SIG-M5 (cell line): ENCODE results near the gene C1orf35.
"Not testable (repeated sequence)": the region's sequence is repeated elsewhere in the genome, so short reads cannot be mapped to it uniquely, and the experiment has no call there.

Experiments
- DNase-seq: peaks from one replicate; lab custom pipeline; 2025; lab: John Stamatoyannopoulos, UW

C1orf35 gene

DNA sequence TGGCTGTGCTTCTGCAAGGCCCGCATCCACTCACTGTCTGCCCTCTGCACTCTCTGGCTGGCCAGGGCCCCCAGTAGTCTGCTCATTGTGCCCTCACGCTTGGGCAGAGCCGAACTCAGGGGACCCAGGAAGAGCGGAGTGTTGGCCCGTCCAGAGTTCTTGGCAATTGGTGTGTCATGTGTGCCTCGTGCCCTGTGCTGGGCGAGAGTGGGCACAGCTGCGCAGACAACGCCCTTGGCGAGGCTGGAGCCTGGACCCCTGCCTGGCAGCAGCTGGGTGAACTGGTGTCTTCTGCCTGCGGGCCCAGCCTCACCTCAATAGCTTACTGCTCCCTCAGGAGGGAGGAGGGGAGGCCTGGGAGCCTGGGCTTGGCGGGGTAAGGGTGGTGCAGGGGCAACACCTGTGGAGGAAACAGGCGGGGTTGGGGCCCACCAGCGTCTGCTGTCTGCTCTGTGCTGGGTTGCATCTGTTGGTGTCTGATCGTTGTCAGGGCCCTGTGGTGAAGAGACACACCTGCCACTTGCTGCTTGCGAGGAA is 39.1 kb upstream of the C1orf35 start:
- no peak for DNase-seq

DNA sequence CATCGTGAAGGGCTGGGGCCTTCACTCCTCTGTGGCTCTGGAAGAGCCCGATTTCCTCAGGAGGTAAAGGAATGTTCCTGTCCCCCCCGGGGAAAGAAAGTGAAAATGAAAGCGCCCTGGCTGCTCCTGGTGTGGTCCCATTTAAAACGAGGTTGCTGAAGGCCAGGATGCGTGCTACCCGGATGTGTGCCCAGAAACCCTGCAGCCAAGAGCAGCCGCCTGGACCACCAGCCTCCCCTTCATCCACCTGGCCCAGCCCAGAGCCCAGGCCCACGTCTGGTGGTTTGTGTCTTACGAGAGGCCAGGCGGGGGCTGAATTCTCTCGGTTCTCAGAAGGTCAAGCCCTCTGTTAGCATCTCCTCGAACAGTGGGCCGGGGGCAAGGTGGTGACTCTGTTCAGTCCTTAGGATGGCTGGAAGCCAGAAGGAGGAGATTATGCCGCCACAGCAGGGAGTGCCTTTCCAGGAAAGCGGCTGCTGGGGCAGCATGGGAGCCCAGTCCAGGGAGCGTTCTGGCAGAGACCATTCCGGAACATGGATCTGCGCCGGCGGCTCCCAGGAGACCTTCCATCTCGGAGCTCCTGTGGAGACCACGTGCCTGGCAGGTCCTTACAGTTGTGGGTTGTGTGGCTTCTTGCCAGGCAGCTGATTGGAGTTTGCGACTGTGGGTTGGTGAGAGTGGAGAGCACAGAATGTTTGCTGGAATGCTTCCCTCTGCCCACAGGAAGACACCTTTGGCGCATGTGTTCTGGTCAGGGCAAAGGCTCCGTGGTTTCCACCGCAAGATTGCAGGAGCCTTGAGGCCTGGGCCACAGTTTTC is 38.3 kb upstream of the C1orf35 start:
- no peak for DNase-seq

DNA sequence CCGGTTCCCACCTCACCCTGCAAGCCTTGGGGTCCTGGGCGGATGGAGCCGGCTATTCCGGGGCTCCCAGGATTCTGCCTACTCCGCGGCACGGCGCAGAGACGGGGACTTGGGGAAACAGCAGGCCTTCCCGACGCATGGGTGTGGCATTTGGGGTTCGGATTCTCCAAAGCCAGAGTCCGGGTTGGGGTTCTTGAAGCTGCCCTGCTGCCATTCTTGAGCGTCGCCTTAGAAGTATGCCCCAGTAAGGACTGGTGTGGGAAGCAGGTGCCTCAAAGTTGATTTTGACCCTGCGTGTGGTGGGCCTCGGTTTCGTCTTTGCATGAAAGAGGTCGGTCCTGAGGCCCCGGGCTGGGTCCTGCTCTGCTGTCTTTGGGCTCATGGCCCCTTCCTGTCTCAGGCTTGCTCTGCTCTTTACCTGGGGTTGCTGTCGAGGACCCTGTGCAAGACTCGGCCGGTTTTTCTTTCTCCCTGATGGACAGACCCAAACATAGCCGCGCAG is 37.6 kb upstream of the C1orf35 start:
- no peak for DNase-seq

DNA sequence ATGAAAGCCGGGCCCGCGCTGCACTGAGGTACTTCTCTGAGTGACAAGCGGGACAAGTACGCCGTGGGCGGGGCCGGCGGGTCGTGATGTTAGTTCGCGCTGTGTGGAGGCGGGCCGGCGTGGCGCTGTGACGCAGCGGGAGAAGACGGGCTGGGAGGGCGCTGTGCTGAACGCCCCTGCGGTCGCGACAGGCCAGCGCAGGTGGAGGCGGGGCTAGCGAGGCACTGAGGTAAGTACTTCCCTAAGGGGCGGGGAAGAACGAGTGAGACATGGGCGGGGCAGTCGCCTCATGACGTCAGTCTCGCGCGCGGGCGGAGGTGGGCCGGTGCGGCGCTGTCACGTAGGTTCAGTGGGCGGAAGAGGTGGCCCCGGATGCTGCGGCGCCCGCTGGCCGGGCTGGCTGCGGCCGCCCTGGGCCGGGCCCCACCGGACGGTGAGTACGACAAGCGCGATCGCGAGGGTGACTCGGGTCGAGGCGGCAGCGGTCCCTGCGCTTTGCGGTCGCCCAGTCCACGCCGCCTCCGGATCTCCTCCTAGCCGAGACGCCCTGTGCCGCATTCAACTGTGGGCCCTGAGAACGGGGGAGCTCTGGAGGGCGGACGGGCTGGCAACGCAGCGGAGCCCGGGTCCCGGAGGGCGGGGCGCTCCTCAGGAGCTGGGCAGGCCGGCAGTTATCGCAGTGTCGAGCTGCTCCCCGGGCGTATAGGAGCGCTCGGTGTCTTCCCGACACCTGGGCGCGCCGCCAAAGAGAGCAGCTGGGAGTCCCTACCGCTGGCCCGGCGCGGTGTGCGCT is 37.0 kb upstream of the C1orf35 start, which contains the start of gene GUK1:
Gene GUK1, plus strand, starts transcription at position 349 of the 793 bp plus-strand sequence. Its CDS starts 24 bp downstream, at position 373.
- peak; percentile 99 for DNase-seq

DNA sequence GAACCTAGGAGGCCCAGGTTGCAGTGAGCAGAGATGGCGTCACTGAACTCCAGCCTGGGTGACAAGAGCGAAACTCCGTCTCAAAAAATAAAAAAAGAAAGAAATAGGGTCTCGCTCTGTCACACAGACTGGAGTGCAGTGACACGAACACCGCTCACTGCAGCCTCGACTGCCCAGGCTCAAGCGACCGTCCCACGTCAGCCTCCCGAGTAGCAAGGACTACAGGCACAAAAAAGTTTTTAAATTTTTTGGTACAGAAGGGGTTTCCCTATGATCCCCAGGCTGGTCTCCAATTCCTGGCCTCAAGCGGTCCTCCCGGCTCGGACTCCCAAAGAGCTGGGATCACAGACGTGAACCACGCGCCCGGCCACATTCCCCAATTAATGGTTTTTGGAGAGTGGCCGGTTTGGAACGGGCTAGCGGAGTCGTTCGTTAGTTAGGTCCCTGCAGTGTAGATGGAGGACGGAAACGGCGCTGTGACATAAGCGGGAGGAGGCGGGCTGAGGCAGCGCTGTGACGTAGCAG is 36.3 kb upstream of the C1orf35 start:
- no peak for DNase-seq

DNA sequence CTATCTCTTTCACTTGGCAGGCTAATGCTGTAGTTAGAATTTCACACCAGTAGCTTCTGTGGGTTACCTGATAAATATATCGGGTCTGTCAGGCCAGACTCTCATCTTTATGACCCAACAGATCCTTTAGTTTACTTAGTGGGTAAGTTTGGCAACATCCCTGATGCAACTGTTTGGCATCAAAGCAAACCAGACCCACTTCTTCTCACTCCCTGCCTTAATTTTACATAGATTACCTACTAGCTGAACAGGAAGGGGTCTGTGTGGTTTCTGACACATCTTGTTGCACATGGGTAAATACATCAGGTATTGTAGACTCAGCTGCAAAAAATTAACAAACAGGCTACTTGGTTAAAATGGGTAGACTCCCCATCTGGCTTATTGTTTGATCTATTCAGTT is 33.8 kb upstream of the C1orf35 start:
- no peak for DNase-seq

DNA sequence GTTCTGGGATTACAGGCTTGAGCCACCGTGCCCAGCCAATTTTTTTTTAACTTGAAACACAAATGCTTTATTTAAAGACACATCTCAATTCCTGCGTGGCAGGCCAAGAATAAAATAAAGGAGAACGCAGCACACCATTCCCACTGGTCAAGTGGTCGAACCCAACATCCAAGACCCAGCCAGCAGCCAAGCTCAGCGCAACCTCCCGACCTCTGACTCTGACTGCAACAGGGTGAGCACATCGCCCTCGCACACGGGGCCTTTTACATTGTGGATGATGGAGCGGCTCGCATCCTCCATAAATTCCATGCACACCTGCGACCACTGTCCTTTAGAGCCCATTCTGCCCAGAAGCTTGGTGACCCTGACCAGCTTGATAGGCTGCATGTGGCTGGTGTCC is 31.5 kb upstream of the C1orf35 start:
- no peak for DNase-seq

DNA sequence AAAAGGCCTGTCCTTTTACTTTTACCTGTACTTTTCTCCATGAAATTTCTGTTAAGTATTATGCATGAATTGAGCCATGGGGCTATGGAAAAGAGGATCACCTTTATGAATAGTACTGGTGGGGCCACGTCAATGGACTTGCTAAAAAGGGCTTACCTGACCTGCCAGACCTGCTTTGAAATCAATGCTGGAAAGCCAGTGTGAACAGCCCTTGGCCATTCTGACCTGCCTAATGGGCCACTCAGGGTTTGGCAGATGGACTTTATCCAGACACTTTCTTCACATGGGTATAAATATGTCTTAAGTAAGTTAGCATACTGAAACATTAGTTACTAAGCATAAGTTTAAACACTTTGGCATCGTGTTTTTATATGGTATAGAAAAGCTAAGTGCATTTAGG is 28.6 kb upstream of the C1orf35 start:
- DNase-seq: no peak

DNA sequence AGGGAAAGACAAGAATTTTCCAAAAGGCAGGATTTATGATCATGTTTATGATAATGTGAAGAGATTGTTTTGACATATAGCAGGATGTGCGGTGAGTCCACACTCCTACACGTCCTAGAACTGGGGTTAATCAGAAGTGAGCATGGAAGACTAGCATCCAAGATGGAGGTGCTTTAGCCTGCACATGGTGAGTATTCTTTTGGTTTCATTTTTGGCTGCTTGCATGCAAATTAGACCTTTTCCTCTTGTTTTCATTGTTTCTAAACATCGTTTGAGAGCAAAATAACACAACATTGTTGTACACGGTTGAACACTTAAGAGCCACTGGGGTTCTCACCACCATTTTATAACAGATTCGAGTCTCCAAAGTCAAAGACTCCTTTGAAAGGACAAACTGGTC is 22.1 kb upstream of the C1orf35 start:
- DNase-seq: no peak

DNA sequence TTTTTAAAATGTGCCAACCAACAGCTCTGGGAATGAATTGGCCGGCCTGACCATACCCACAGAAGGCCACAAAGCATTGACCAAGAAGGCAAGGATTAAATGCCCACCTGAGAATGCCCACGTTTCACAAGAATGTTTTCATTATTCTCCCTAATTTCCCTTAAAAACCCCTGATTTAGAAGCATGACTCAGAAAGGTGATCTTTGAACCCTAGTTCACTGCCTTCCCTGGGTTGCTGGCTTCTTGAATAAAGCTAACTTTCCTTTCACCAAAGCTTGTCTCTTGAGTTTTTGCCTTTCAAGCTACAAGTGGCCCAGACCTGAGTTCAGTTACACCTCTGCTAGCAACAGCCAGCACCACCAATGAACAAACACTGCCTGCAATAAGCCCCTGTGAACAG is 20.4 kb upstream of the C1orf35 start:
- DNase-seq: no peak

DNA sequence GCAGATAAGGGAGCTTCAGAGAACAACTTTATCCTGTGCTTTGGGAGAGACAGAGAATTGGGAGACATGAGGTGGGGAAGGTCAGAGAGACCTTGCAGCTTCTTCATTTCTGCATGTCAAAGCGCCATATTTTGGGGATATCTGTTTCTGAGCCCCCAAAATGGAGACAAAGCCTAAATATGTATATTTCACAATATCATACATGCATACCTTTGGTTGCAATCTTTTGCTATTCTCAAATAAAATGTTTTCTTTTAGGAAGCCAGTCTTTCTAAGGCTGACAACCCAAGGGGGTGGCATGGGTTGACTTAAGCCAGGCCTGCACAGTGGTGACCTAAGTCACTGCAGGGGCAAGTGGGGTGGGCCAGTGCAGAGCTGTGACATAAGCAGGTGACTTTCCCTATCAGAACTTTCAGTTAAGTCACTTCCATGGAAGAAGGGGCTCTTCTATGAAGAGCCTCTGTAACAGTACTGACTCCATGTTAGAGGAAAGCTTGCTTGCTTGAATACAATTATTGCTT is 19.9 kb upstream of the C1orf35 start:
- DNase-seq: no peak

DNA sequence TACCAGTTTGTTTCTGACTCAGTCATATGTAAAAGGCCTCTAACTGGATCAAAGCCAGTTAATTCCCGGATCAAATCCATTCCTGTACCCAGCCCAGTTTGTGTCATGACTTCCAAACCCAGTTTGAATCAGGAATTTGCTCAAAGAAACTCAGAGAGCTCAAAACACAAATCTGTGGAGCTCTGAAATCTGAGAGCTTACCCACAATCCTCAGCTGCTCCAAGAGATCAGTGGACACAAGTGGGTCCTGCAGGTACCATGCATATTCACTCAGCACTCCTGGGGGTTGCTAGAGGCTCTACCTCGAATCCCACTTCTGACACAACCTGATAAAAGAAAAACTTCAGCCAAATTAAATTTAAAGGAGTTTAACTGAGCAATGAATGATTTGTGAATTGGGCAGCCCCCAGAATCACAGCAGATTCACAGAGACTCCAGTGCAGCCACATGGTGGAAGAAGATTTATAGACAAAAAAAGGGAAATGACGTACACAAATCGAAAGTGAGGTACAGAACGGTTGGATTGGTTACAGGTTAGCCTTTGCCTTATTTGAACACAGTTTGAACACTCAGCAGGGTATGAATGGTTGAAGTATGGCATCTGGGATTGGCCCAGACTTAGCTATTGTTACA is 17.8 kb upstream of the C1orf35 start:
- no peak for DNase-seq

DNA sequence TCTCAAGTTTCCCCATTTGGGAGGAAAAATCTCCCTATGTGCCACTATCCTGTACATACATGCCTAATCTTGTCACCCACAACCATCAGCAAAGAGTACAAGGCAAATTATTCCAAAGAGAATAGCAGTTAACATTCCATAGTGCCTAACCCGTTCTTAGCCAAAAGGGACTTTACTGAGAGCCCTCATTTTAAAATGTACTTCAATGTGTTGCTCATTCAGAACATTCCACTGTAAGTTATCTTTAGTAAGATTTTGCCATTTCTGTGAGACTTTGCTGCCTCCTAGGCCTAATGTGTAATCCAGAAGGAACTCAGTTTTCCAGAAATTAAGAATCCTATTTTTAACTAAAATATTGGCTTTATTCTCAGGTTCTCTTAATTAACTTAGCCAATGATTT is 17.2 kb upstream of the C1orf35 start:
- DNase-seq: no peak

DNA sequence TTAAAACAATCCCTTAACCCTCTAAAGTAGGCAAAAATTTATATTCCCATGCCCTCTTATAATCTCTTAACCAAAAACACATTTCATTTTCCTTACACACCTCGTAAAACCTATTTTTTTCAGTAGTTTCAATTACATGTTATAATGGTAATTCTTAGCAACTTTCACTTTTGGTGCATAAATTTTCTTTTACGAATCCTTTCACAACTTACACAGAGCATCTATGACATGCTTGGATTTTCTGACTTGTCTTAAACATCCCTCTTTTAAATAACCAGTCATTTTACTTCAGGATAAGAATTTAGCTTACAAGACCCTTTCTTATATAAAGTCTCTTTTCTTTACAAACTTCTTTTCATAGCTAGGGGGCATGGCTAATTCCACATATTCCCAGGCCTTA is 14.9 kb upstream of the C1orf35 start:
- DNase-seq: no peak

DNA sequence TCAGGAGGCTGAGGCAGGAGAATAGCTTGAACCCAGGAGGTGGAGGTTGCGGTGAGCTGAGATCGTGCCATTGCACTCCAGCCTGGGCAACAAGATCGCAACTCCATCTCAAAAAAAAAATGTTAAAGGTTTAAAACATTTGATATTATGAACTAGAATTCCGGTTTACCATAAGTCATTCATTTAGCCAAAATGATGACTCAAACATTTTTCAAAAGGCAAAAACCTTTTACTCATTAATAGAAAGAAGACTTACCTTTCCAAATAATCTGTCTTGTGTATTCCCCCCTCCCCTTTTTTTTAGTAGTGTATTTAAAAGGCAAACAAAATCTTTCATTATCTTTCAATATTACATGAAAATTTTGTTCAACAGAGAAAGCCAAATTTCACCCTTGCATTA is 14.2 kb upstream of the C1orf35 start:
- DNase-seq: no peak

DNA sequence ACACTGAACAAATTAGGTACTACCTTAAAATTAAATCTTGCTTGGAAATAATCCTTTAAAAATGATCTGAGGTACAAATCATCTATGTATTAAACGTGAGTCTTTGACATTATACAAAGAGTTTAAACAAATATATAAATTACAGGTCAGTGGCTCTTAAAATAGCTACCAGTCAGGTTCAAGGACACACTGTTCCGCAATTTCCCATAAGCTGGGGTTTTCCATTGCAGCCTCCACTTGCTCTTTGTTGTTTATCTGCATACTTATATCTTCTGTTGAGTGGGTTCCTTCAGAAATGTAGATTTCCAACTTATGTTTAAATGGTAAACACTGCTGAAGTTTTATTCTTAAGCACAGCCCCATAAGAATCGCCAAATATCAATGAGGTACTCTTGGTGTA is 11.7 kb upstream of the C1orf35 start:
- DNase-seq: no peak

DNA sequence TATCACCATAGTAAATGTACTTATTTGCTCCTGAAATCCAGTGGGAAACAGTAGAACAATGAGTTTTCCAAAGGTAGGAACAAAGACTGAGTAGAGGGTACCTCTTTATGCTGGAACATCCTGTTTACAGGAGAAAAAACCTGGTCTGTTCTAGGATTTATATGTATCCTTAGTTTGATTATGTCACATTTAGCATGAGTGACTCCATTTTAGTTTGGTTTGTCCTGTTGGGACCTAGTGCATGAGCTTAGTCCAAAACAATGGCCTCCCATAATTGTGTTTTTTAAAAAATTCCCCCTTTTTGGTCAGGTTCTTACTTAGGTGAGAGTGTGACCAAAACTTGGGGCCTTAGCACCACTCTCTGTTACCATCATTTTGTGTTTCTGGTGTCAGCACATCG is 9.5 kb upstream of the C1orf35 start:
- no peak for DNase-seq

DNA sequence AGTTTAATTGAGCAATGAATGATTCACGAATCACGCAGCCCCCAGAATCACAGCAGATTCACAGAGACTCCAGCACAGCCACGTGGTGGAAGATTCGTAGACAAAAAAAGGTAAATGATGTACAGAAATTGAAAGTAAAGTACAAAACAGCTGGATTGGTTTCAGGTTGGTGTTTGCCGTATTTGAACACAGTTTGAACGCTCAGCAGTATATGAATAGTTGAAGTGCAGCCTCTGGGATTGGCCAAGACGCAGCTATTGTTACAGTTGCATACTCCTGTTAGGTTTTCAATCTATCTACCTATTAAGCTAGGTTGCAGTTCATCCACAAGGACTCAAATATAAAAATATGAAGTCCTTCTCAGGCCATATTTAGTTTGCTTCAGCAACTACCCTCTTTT is 9.0 kb upstream of the C1orf35 start:
- no peak for DNase-seq

DNA sequence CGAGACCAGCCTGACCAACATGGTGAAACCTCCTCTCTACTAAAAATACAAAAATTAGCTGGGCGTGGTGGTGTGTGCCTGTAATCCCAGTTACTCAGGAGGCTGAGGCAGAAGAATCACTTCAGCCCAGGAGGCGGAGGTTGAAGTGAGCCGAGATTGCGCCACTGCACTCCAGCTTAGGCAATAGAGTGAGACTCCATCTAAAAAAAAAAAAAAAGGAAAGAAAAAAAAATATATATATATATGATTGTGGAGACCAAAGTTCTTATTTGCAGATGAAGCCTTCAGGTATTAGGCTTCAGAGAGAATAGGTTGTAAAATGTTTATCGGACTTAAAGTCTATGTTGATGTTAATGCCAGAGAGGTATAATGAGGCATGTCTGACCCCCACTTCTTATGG is 8.2 kb upstream of the C1orf35 start:
- not testable (repeated sequence) for DNase-seq

DNA sequence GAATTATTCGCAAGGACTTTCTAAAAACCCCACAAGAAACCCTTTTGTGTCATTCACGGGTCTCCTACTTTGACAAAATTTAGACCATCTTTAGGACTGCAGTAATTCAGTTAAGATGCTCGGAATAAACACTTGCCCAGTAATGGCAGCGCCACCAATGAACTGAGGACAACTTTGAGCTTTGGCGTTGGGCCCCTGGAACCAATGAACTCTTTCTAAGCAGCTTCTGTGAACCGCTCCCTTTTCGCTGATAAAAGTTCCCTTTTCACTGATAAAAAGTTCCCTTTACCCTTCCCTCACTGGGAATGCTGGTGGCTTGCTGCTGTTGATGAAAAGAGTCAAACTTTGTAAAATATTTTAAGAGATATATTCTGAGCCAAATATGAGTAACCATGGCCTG is 7.4 kb upstream of the C1orf35 start:
- DNase-seq: no peak

DNA sequence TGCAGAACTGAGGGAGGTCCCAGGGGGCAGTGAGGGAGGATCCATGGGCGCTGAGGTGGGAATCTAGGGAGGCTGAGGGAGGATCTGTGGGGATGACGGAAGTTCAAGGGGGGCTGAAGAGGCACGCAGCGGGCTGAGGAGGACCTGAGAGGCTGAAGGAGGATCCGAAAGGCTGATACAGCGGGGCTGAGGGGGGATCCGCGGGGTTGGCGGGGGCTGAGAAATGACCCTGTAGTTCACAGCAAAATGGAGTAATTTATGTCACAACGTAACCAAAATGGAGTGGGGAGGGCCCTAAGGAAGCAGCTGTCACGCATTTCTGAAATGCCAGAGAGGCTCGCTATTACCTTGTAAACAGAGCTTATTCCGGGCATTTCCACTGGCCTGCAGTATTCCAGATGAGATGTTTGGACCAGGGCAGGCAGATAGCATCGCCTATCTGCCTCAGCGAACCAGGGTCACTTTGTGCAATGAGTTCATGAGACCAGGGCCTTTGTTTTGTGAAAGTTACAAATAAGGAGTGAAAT is 6.9 kb upstream of the C1orf35 start:
- no peak for DNase-seq
